IPS DF 6.9 (cell line): ENCODE measurements around the gene RERGL.
"Not testable (repeated sequence)": the region's sequence is repeated elsewhere in the genome, so short reads cannot be mapped to it uniquely, and the experiment has no call there.

Experiments
- DNase-seq: peaks from one replicate; pipeline ENCODE4 v3.0.0-alpha.2; 2013; ENCODE audit warnings: low read depth, low spot score
- H3K27ac ChIP-seq: one replicate; pipeline ENCODE4 v1.5.1; 2013; ENCODE audit warnings: low read length, control low read depth
- H3K27me3 ChIP-seq: 2 replicates; pipeline ENCODE4 v1.6.1; 2013; ENCODE audit warnings: mild to moderate bottlenecking, low read length; ENCODE audit not compliant: control insufficient read depth, insufficient read depth
- H3K36me3 ChIP-seq: 2 replicates; pipeline ENCODE4 v1.6.1; 2013; ENCODE audit warnings: low read length; ENCODE audit not compliant: control insufficient read depth, insufficient read depth
- H3K4me1 ChIP-seq: 2 replicates; pipeline ENCODE4 v1.6.1; 2013; ENCODE audit warnings: low read length; ENCODE audit not compliant: control insufficient read depth, insufficient read depth
- H3K4me3 ChIP-seq: 2 replicates; pipeline ENCODE4 v1.5.1; 2013; ENCODE audit warnings: mild to moderate bottlenecking, low read length
- H3K9me3 ChIP-seq: 2 replicates; pipeline ENCODE4 v1.6.1; 2013; ENCODE audit warnings: low read length, inconsistent platforms; ENCODE audit not compliant: control insufficient read depth, insufficient read depth
- WGBS: extraction: QIAGEN DNeasy Blood & Tissue Kit; methylation state at CpG from one replicate; pipeline ENCODE4 v1.1.7; 2013; ENCODE audit warnings: mixed read lengths, missing lambda C conversion rate; ENCODE audit not compliant: insufficient read length, insufficient coverage; 5-methylcytosine and 5-hydroxymethylcytosine counted together

Gene RERGL

GRCh38 chr12:18079541-18080246 is 10.3 kb downstream of the RERGL start:
- H3K27me3 ChIP-seq = no peaks in the 10 kb centered on the region

GRCh38 chr12:18074001-18074400 is 16.0 kb downstream of the RERGL start:
- no CpG with 5 or more reads among the region's 3 CpGs for WGBS
- no peaks in the 10 kb centered on the region for H3K9me3 ChIP-seq
- no peaks in the 10 kb centered on the region for H3K27me3 ChIP-seq
- no peaks in the 10 kb centered on the region for H3K36me3 ChIP-seq
- H3K4me1 ChIP-seq = no peaks in the 10 kb centered on the region
- H3K4me3 ChIP-seq = no peak overlapping the region
- no peak for DNase-seq
- no peak overlapping the region for H3K27ac ChIP-seq

More at GRCh38 chr12:18079541-18080246, 10.3 kb downstream of the RERGL start:
- Histone ChIP-seq H3K4me3 (no peak overlapping the region), H3K36me3 (no peaks in the 10 kb centered on the region), H3K27ac (no peak overlapping the region), H3K9me3 (no peaks in the 10 kb centered on the region), H3K4me1 (no peaks in the 10 kb centered on the region)
- no peak for DNase-seq
- WGBS = 100% methylated on average over 2 of the region's 7 CpGs

GRCh38 chr12:18072723-18073122 is 17.3 kb downstream of the RERGL start:
- no CpG with 5 or more reads among the region's 14 CpGs for WGBS
- H3K36me3 ChIP-seq = no peaks in the 10 kb centered on the region
- no peak overlapping the region for H3K4me3 ChIP-seq
- H3K9me3 ChIP-seq = no peaks in the 10 kb centered on the region
- no peak overlapping the region for H3K27ac ChIP-seq
- H3K4me1 ChIP-seq = no peaks in the 10 kb centered on the region
- DNase-seq = no peak
- H3K27me3 ChIP-seq = no peaks in the 10 kb centered on the region

- no peak overlapping the region for H3K27ac ChIP-seq
- H3K4me3 ChIP-seq = no peak overlapping the region
- H3K9me3 ChIP-seq = no peaks in the 10 kb centered on the region
- no peaks in the 10 kb centered on the region for H3K36me3 ChIP-seq
- no peaks in the 10 kb centered on the region for H3K4me1 ChIP-seq
- no peak for DNase-seq
- no CpG with 5 or more reads among the region's 4 CpGs for WGBS
- H3K27me3 ChIP-seq = no peaks in the 10 kb centered on the region
Measured at GRCh38 chr12:18071336-18071735, 18.7 kb downstream of the RERGL start.

- DNase-seq = peak; percentile 2
- WGBS = no CpG with 5 or more reads among the region's 3 CpGs
Measured at GRCh38 chr12:18068355-18068754, 21.6 kb downstream of the RERGL start.

GRCh38 chr12:18066666-18067065 is 23.3 kb downstream of the RERGL start:
- WGBS = no CpG with 5 or more reads among the region's 4 CpGs
- no peaks in the 10 kb centered on the region for H3K4me1 ChIP-seq
- no peak overlapping the region for H3K27ac ChIP-seq
- H3K36me3 ChIP-seq = no peaks in the 10 kb centered on the region
- H3K27me3 ChIP-seq = no peaks in the 10 kb centered on the region
- H3K9me3 ChIP-seq = no peaks in the 10 kb centered on the region
- no peak for DNase-seq
- H3K4me3 ChIP-seq = no peak overlapping the region

More at GRCh38 chr12:18068355-18068754, 21.6 kb downstream of the RERGL start:
- Histone ChIP-seq H3K36me3 (no peaks in the 10 kb centered on the region), H3K9me3 (no peaks in the 10 kb centered on the region), H3K27ac (no peak overlapping the region), H3K4me1 (no peaks in the 10 kb centered on the region), H3K4me3 (no peak overlapping the region), H3K27me3 (no peaks in the 10 kb centered on the region)

- no CpG with 5 or more reads among the region's 4 CpGs for WGBS
- H3K27me3 ChIP-seq, H3K27ac ChIP-seq, H3K36me3 ChIP-seq, DNase-seq, H3K9me3 ChIP-seq, H3K4me3 ChIP-seq, H3K4me1 ChIP-seq: not testable (repeated sequence)
Measured at GRCh38 chr12:18062867-18063266, 27.1 kb downstream of the RERGL start.

GRCh38 chr12:18057051-18057450 is 32.9 kb downstream of the RERGL start:
- no peak overlapping the region for H3K27ac ChIP-seq
- no CpG with 5 or more reads among the region's 1 CpG for WGBS

GRCh38 chr12:18054925-18055619 is 34.9 kb downstream of the RERGL start:
- Histone ChIP-seq H3K27me3 (no peaks in the 10 kb centered on the region), H3K36me3 (no peaks in the 10 kb centered on the region), H3K4me3 (no peak overlapping the region), H3K9me3 (no peaks in the 10 kb centered on the region), H3K4me1 (no peaks in the 10 kb centered on the region), H3K27ac (no peak overlapping the region)
- DNase-seq = no peak
- no CpG with 5 or more reads among the region's 2 CpGs for WGBS

More at GRCh38 chr12:18057051-18057450, 32.9 kb downstream of the RERGL start:
- no peaks in the 10 kb centered on the region for H3K9me3 ChIP-seq
- no peak overlapping the region for H3K4me3 ChIP-seq
- H3K27me3 ChIP-seq = no peaks in the 10 kb centered on the region
- no peaks in the 10 kb centered on the region for H3K4me1 ChIP-seq
- H3K36me3 ChIP-seq = no peaks in the 10 kb centered on the region
- no peak for DNase-seq

GRCh38 chr12:18045446-18045992 is 44.5 kb downstream of the RERGL start:
- H3K4me3 ChIP-seq = no peak overlapping the region
- no peaks in the 10 kb centered on the region for H3K27me3 ChIP-seq
- no peak overlapping the region for H3K27ac ChIP-seq
- no peaks in the 10 kb centered on the region for H3K4me1 ChIP-seq
- no CpG with 5 or more reads among the region's 7 CpGs for WGBS
- no peaks in the 10 kb centered on the region for H3K36me3 ChIP-seq
- no peak for DNase-seq
- H3K9me3 ChIP-seq = no peaks in the 10 kb centered on the region
